Measurements from ENCODE around the gene ARFGAP3.

Gene ARFGAP3

DNA sequence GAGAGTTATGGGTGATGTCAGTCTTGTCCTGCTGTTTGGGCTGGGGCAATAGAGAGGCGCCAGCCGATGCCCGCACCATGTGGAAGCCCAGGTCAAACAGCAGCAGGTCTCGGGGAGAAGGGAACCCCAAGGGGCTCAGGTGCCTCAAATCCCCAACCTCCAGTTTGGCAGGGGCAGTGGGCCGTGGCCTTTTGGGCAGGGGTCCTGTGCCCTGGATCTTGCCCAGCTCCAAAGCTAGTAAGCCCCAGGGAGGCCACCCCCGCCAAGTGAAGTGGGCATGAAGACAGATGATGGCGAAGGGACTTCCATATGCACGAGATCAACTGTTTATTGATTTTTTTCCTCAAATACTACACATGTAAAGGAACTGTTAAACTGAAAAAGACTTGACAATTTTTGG is 12.4 kb upstream of the ARFGAP3 start (continued):
- no peak for TF ChIP-seq ZBTB48 (tag by site-specific recombination; IDR thresholded peaks at IDR 0.05)
- TF ChIP-seq ZNF202 (tag by site-specific recombination; IDR thresholded peaks at IDR 0.05; ENCODE audit: borderline replicate concordance) = no peak
- TF ChIP-seq, protein P1, sequence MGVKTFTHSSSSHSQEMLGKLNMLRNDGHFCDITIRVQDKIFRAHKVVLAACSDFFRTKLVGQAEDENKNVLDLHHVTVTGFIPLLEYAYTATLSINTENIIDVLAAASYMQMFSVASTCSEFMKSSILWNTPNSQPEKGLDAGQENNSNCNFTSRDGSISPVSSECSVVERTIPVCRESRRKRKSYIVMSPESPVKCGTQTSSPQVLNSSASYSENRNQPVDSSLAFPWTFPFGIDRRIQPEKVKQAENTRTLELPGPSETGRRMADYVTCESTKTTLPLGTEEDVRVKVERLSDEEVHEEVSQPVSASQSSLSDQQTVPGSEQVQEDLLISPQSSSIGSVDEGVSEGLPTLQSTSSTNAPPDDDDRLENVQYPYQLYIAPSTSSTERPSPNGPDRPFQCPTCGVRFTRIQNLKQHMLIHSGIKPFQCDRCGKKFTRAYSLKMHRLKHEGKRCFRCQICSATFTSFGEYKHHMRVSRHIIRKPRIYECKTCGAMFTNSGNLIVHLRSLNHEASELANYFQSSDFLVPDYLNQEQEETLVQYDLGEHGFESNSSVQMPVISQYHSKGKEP (tag by site-specific recombination; IDR thresholded peaks at IDR 0.05) = no peak
- TF ChIP-seq SALL2 (tag by site-specific recombination; IDR thresholded peaks at IDR 0.05; ENCODE audit: borderline replicate concordance) = no peak

- POLR2A ChIA-PET = interaction anchor here (2.1 kb wide), 1 partner anchor 146 kb away, joined by 9 read pairs; the partner anchor contains the start of gene PACSIN2
- Histone ChIP-seq H3K9me3 (ENCODE audit: control insufficient read depth, insufficient read depth, low read depth, low read length) (no peaks in the 10 kb centered on the region), H3K27ac (ENCODE audit: extremely low read depth, low read depth, low read length) (no peak overlapping the region), H3K36me3 (ENCODE audit: control insufficient read depth in 2 of 2, insufficient read depth in 1 of 2, low read length in 2 of 2) (peaks cover 0 to 38% of the 10 kb centered on the region in 2 experiments; a peak in 2 of 3 replicates), H3K4me1 (ENCODE audit: control insufficient read depth, insufficient read depth, low read length) (no peaks in the 10 kb centered on the region), H3K4me3 (ENCODE audit: low read depth, low read length) (no peak overlapping the region)
- CTCF ChIA-PET = interaction anchor here (0.7 to 5.2 kb wide), 21 partner anchors 9 to 268 kb away, joined by 3 to 61 read pairs (median 6); partner anchors contain the start of gene ARFGAP3
- TF ChIP-seq ZSCAN18 (tag by site-specific recombination; IDR thresholded peaks at IDR 0.05) (no peak), ZNF24 (tag by site-specific recombination; IDR thresholded peaks at IDR 0.05) (no peak), SCRT2 (tag by site-specific recombination; IDR thresholded peaks at IDR 0.05) (no peak), ZNF433 (tag by site-specific recombination; IDR thresholded peaks at IDR 0.05; ENCODE audit: low read depth) (no peak), ZNF621 (tag by site-specific recombination; IDR thresholded peaks at IDR 0.05) (no peak), ZNF670 (tag by site-specific recombination; IDR thresholded peaks at IDR 0.05; ENCODE audit: low read depth) (no peak), ZNF148 (tag by site-specific recombination; IDR thresholded peaks at IDR 0.05; ENCODE audit: borderline replicate concordance) (no peak), ZNF404 (tag by site-specific recombination; IDR thresholded peaks at IDR 0.05) (no peak), KLF16 (tag by site-specific recombination; IDR thresholded peaks at IDR 0.05) (no peak), TCF7L2 (IDR thresholded peaks at IDR 0.05; ENCODE audit: borderline replicate concordance, low read depth, low read length) (no peak), ZNF747 (tag by site-specific recombination; IDR thresholded peaks at IDR 0.05) (no peak), ZNF335 (tag by site-specific recombination; conservative IDR thresholded peaks at IDR 0.05) (no peak), ZNF777 (tag by site-specific recombination; IDR thresholded peaks at IDR 0.05; ENCODE audit: borderline replicate concordance) (no peak), ZNF830 (tag by site-specific recombination; IDR thresholded peaks at IDR 0.05; ENCODE audit: low read depth) (no peak)
- TF ChIP-seq, protein P2, sequence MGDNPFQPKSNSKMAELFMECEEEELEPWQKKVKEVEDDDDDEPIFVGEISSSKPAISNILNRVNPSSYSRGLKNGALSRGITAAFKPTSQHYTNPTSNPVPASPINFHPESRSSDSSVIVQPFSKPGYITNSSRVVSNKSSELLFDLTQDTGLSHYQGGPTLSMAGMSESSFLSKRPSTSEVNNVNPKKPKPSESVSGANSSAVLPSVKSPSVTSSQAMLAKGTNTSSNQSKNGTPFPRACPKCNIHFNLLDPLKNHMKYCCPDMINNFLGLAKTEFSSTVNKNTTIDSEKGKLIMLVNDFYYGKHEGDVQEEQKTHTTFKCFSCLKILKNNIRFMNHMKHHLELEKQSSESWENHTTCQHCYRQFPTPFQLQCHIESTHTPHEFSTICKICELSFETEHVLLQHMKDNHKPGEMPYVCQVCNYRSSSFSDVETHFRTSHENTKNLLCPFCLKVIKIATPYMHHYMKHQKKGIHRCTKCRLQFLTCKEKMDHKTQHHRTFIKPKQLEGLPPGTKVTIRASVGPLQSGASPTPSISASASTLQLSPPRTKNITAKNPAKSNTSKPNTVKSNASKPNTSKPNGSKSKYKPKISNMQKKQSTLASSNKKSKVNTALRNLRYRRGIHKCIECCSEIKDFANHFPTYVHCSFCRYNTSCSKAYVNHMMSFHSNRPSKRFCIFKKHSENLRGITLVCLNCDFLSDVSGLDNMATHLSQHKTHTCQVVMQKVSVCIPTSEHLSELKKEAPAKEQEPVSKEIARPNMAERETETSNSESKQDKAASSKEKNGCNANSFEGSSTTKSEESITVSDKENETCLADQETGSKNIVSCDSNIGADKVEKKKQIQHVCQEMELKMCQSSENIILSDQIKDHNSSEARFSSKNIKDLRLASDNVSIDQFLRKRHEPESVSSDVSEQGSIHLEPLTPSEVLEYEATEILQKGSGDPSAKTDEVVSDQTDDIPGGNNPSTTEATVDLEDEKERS (tag by site-specific recombination; IDR thresholded peaks at IDR 0.05) = no peak
- TF ChIP-seq, protein P1 (tag by site-specific recombination; IDR thresholded peaks at IDR 0.05) = no peak
Measured at GRCh38 chr22:42868751-42869251, 11.7 kb upstream of the ARFGAP3 start.
